Thyroid gland (tissue), 4 donors: ENCODE results near the gene ACADL. TPM values are rescaled to one million over a fixed set of nuclear protein-coding genes. Genes with fewer than 3 reads are reported as not detected.
"Not testable (repeated sequence)": the region's sequence is repeated elsewhere in the genome, so short reads cannot be mapped to it uniquely, and the experiment has no call there.

Experiments used
- DNase-seq, 2 donors: peaks; one replicate each; pipeline ENCODE4 v3.0.0-alpha.2; 2019
- H3K27ac ChIP-seq, 3 donors: fragments of 200-600 bp; sonication (generic); 1 replicate in 2 of 3; 2 replicates in 1 of 3; pipeline ENCODE4 v1.5.1; 2016 to 2019; ENCODE audit warnings: mild to moderate bottlenecking in 1 of 3, moderate library complexity in 1 of 3
- H3K27me3 ChIP-seq: fragments of 200-600 bp; sonication (generic); one replicate; pipeline ENCODE4 v1.5.1; 2019
- H3K36me3 ChIP-seq, 2 donors: fragments of 200-600 bp; sonication (generic); one replicate each; pipeline ENCODE4 v1.5.1; 2016 to 2019
- H3K4me1 ChIP-seq, 2 donors: fragments of 200-600 bp; sonication (generic); one replicate each; pipeline ENCODE4 v1.5.1; 2017 to 2019
- H3K4me3 ChIP-seq, 3 donors: fragments of 200-600 bp; sonication (generic); replicated peaks in 1 of 3; 1 replicate in 2 of 3; 2 replicates in 1 of 3; pipeline ENCODE4 v1.5.1; 2016; ENCODE audit warnings: mild to moderate bottlenecking in 1 of 3
- H3K9me3 ChIP-seq: fragments of 200-600 bp; sonication (generic); one replicate; pipeline ENCODE4 v1.5.1; 2017
- CTCF ChIP-seq, 6 experiments: fragments of 200-600 bp in 3 of 6; fragments of 450-650 bp in 3 of 6; sonication (generic) in 3 of 6; IDR thresholded peaks; one replicate each; pipeline ENCODE4 v1.5.1; 2016 to 2019; ENCODE audit warnings: antibody characterized with exemption in 6 of 6, mild to moderate bottlenecking in 2 of 6, inconsistent platforms in 1 of 6, moderate library complexity in 1 of 6
- POLR2A ChIP-seq, 2 donors: fragments of 450-650 bp; IDR thresholded peaks; one replicate each; pipeline ENCODE4 v1.6.1; 2017; ENCODE audit warnings: antibody characterized with exemption in 2 of 2, mild to moderate bottlenecking in 2 of 2, moderate library complexity in 1 of 2
- WGBS, 2 donors: methylation state at CpG; one replicate each; pipeline ENCODE4 v1.1.5; 2017; 5-methylcytosine and 5-hydroxymethylcytosine counted together
- intact Hi-C: fragments of 100-400 bp; cut with DNase I; formaldehyde crosslinking; loops from one replicate; pipeline ENCODE4 v1.15.1; 2023
- total RNA-seq, 4 donors: library from RNA; depleted of rRNA; stranded (reverse); fragments of >200 nt; gene quantifications; one replicate each; pipeline ENCODE4 v1.2.3, GENCODE V29; 2016

ACADL gene
- total RNA-seq, 4 donors from 2014 or later = 72.7 to 133 (median 111) TPM

GRCh38 chr2:210179351-210179990 is 45.8 kb downstream of the ACADL start:
- intact Hi-C loops = loop anchor here (10.0 kb wide), 1 partner anchor 175 kb away; the partner anchor contains the start of gene RPE
- no peak overlapping the region for H3K27ac ChIP-seq

GRCh38 chr2:210177769-210178168 is 47.5 kb downstream of the ACADL start:
- Histone ChIP-seq H3K4me3 (no peak overlapping the region), H3K27me3 (no peaks in the 10 kb centered on the region), H3K27ac (no peak overlapping the region), H3K9me3 (no peaks in the 10 kb centered on the region), H3K4me1 (peaks cover 5 to 15% of the 10 kb centered on the region in 2 donors), H3K36me3 (no peaks in the 10 kb centered on the region)
- no peak for DNase-seq
- intact Hi-C loops = loop anchor here (10.0 kb wide), 1 partner anchor 173 kb away; the partner anchor contains the start of gene RPE
- WGBS, 2 donors = 92 to 94% methylated on average over 1 of the region's 1 CpG
- TF ChIP-seq CTCF (IDR thresholded peaks at IDR 0.05) (no peak), POLR2A (IDR thresholded peaks at IDR 0.05) (no peak)

More at GRCh38 chr2:210179351-210179990, 45.8 kb downstream of the ACADL start:
- H3K9me3 ChIP-seq = no peaks in the 10 kb centered on the region
- H3K4me1 ChIP-seq = peaks cover 5 to 15% of the 10 kb centered on the region in 2 donors
- TF ChIP-seq POLR2A (IDR thresholded peaks at IDR 0.05) (no peak), CTCF (IDR thresholded peaks at IDR 0.05) (no peak)
- DNase-seq = no peak
- H3K36me3 ChIP-seq = no peaks in the 10 kb centered on the region
- H3K27me3 ChIP-seq = no peaks in the 10 kb centered on the region
- no peak overlapping the region for H3K4me3 ChIP-seq

- H3K4me1 ChIP-seq = peaks cover 5 to 13% of the 10 kb centered on the region in 2 donors
- H3K9me3 ChIP-seq, H3K4me3 ChIP-seq, H3K36me3 ChIP-seq, DNase-seq, H3K27ac ChIP-seq, H3K27me3 ChIP-seq: not testable (repeated sequence)
- intact Hi-C loops = loop anchor here (10.0 kb wide), 1 partner anchor 172 kb away; the partner anchor contains the start of gene RPE
- 94 to 100% methylated on average over 1 of the region's 1 CpG for whole genome bisulfite sequencing, 2 donors
These were observed 48.1 kb downstream of the ACADL start for GRCh38 chr2:210177115-210177514.

- Histone ChIP-seq H3K27me3 (no peaks in the 10 kb centered on the region), H3K4me3 (no peak overlapping the region), H3K4me1 (peaks cover under 1 to 3% of the 10 kb centered on the region in 2 donors), H3K27ac (no peak overlapping the region), H3K36me3 (no peaks in the 10 kb centered on the region), H3K9me3 (no peaks in the 10 kb centered on the region)
- intact Hi-C loops = loop anchor here (10.0 kb wide), 1 partner anchor 169 kb away; the partner anchor contains the start of gene RPE
- no peak for DNase-seq
- TF ChIP-seq CTCF (IDR thresholded peaks at IDR 0.05) (no peak), POLR2A (IDR thresholded peaks at IDR 0.05) (no peak)
These were observed 51.2 kb downstream of the ACADL start for GRCh38 chr2:210174086-210174485.

GRCh38 chr2:210172219-210172575 is 53.0 kb downstream of the ACADL start:
- Histone ChIP-seq H3K4me1 (peaks cover 16% of the 10 kb centered on the region in 2 donors), H3K9me3 (no peaks in the 10 kb centered on the region), H3K4me3 (peak overlapping the region in 2 of 3 donors; percentile 21 to 74), H3K27ac (peak overlapping the region; percentile 65 to 100 (median 100)), H3K27me3 (no peaks in the 10 kb centered on the region), H3K36me3 (no peaks in the 10 kb centered on the region)
- DNase-seq = no peak
- TF ChIP-seq POLR2A (IDR thresholded peaks at IDR 0.05) = no peak
- TF ChIP-seq CTCF (IDR thresholded peaks at IDR 0.05) = no peak
- 9% methylated on average over 8 of the region's 8 CpGs for WGBS, 2 donors
- intact Hi-C loops = loop anchor here (10.0 kb wide), 1 partner anchor 167 kb away; the partner anchor contains the start of gene RPE
